ENCODE measurements around the gene MS4A4E.

Gene MS4A4E

DNA sequence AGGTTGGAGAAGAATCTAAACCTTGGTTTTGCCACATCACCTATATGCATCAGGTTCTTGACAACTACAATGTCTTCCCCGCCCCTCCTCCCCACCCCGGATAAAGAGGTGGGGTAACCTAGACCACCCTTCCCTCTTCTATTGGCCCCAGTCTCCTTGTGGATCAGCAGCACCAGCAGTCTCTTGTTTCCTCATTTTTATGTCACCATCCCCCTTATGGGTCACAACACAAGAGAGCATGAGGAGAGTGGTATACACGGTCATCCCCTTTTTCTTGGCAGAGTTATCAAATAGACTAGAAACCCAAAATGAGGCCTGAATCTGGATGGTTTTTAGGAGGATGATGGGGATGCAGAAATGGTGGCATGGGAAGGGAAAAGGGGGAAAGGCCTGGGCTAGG lies 1.2 kb downstream of the MS4A4E start:
- TF ChIP-seq SIN3A (IDR thresholded peaks at IDR 0.05; ENCODE audit: borderline replicate concordance, insufficient read depth, low read length) (no peak), POLR2AphosphoS5 (IDR thresholded peaks at IDR 0.05; ENCODE audit: low read depth, low read length) (no peak), TAF1 (IDR thresholded peaks at IDR 0.05; ENCODE audit: borderline replicate concordance, insufficient read depth, low read length) (no peak), FOXP2 (optimal IDR thresholded peaks at IDR 0.05; ENCODE audit: borderline replicate concordance, extremely low read depth, extremely low read length, insufficient read depth) (no peak)
- TF ChIP-seq, protein P1, sequence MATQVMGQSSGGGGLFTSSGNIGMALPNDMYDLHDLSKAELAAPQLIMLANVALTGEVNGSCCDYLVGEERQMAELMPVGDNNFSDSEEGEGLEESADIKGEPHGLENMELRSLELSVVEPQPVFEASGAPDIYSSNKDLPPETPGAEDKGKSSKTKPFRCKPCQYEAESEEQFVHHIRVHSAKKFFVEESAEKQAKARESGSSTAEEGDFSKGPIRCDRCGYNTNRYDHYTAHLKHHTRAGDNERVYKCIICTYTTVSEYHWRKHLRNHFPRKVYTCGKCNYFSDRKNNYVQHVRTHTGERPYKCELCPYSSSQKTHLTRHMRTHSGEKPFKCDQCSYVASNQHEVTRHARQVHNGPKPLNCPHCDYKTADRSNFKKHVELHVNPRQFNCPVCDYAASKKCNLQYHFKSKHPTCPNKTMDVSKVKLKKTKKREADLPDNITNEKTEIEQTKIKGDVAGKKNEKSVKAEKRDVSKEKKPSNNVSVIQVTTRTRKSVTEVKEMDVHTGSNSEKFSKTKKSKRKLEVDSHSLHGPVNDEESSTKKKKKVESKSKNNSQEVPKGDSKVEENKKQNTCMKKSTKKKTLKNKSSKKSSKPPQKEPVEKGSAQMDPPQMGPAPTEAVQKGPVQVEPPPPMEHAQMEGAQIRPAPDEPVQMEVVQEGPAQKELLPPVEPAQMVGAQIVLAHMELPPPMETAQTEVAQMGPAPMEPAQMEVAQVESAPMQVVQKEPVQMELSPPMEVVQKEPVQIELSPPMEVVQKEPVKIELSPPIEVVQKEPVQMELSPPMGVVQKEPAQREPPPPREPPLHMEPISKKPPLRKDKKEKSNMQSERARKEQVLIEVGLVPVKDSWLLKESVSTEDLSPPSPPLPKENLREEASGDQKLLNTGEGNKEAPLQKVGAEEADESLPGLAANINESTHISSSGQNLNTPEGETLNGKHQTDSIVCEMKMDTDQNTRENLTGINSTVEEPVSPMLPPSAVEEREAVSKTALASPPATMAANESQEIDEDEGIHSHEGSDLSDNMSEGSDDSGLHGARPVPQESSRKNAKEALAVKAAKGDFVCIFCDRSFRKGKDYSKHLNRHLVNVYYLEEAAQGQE (IDR thresholded peaks at IDR 0.05; ENCODE audit: insufficient read depth in 1 of 2, low read depth in 2 of 2, low read length in 2 of 2): no peak

DNA sequence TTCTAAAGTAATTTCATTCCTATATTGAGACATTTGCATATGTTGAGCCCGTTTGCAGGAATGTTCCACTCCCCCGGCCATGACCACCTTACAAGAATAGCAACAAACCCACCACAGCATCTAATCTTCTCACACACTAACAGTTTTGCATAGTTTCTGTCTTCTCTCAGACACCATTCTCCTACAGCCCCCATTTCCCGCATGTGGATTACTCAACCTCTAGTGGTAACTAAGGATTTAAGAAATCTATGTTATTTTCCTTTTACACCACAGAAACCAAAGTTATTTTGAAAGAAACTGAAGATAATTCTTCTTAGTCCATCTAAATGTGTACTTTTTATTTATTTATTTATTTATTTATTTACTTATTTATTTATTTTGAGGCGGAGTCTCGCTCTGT lies 2.3 kb downstream of the MS4A4E start:
- TF ChIP-seq TAF1 (IDR thresholded peaks at IDR 0.05; ENCODE audit: borderline replicate concordance, insufficient read depth, low read length) (no peak), POLR2AphosphoS5 (IDR thresholded peaks at IDR 0.05; ENCODE audit: low read depth, low read length) (no peak), FOXP2 (optimal IDR thresholded peaks at IDR 0.05; ENCODE audit: borderline replicate concordance, extremely low read depth, extremely low read length, insufficient read depth) (no peak), SIN3A (IDR thresholded peaks at IDR 0.05; ENCODE audit: borderline replicate concordance, insufficient read depth, low read length) (no peak)
- TF ChIP-seq, protein P1 (IDR thresholded peaks at IDR 0.05; ENCODE audit: insufficient read depth in 1 of 2, low read depth in 2 of 2, low read length in 2 of 2): no peak

DNA sequence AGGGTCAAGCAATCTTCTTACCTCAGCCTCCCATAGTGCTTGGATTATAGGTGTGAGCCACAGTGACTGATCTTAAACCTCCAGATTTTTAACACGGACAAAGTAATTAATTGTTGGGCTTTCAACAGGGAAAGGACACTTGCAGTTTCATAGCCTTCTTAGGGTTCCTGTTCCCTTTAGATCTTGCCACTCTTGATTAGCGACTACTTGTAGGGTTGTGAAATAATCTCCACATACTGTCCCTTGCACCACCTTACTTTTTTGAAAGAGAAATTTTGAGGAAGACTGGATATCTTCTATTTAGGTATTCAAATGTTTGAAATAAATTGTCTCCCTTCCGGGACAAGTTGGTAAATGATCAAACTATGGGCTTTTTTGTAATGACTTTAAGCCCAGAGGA lies 7.6 kb downstream of the MS4A4E start:
- TF ChIP-seq POLR2AphosphoS5 (IDR thresholded peaks at IDR 0.05; ENCODE audit: low read depth, low read length) (no peak), TAF1 (IDR thresholded peaks at IDR 0.05; ENCODE audit: borderline replicate concordance, insufficient read depth, low read length) (no peak), SIN3A (IDR thresholded peaks at IDR 0.05; ENCODE audit: borderline replicate concordance, insufficient read depth, low read length) (no peak), FOXP2 (optimal IDR thresholded peaks at IDR 0.05; ENCODE audit: borderline replicate concordance, extremely low read depth, extremely low read length, insufficient read depth) (no peak)
- TF ChIP-seq, protein P1 (IDR thresholded peaks at IDR 0.05; ENCODE audit: insufficient read depth in 1 of 2, low read depth in 2 of 2, low read length in 2 of 2): no peak

DNA sequence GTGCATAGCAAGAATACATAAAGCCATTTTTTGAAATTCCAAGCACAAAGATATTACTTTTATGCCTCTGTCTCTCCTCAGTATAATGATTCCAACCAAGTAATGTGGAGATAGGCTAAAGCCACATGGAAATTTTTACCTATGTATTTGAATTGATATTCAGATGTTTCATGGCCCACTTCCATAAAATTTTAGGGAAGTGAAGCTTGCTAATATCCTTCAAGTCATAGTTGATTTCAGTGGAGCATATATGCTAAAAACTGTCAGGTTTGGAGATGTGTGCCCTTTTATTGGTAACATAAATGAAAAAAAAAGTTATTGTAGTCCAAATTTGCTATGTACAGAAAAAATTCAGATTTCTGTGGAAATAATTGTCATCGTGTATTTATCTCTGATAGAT lies 12.3 kb downstream of the MS4A4E start:
- TF ChIP-seq POLR2AphosphoS5 (IDR thresholded peaks at IDR 0.05; ENCODE audit: low read depth, low read length): no peak
- TF ChIP-seq SIN3A (IDR thresholded peaks at IDR 0.05; ENCODE audit: borderline replicate concordance, insufficient read depth, low read length): no peak
- no peak for TF ChIP-seq FOXP2 (optimal IDR thresholded peaks at IDR 0.05; ENCODE audit: borderline replicate concordance, extremely low read depth, extremely low read length, insufficient read depth)

DNA sequence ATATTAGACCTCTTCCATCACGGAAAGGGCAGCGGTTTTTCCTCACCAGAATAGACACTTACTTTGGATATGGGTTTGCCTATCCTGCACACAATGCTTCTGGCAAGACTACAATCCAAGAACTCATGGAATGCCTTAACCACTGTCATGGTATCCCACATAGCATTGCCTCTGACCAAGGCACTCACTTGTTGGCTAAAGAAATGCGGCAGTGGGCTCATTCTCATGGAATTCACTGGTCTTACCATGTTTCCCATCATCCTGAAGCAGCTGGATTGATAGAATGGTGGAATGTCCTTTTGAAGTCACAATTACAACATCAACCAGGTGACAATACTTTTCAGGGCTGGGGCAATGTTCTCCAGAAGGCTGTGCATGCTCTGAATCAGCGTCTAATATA lies 20.8 kb downstream of the MS4A4E start:
- TF ChIP-seq FOXP2 (optimal IDR thresholded peaks at IDR 0.05; ENCODE audit: borderline replicate concordance, extremely low read depth, extremely low read length, insufficient read depth): no peak
- no peak for TF ChIP-seq POLR2AphosphoS5 (IDR thresholded peaks at IDR 0.05; ENCODE audit: low read depth, low read length)
- TF ChIP-seq TAF1 (IDR thresholded peaks at IDR 0.05; ENCODE audit: borderline replicate concordance, insufficient read depth, low read length): no peak
- TF ChIP-seq, protein P1 (IDR thresholded peaks at IDR 0.05; ENCODE audit: insufficient read depth in 1 of 2, low read depth in 2 of 2, low read length in 2 of 2): no peak
- no peak for TF ChIP-seq SIN3A (IDR thresholded peaks at IDR 0.05; ENCODE audit: borderline replicate concordance, insufficient read depth, low read length)
